T-helper 22 cell (primary cell): ENCODE results near the gene E2F1.
"Not testable (repeated sequence)": the region's sequence is repeated elsewhere in the genome, so short reads cannot be mapped to it uniquely, and the experiment has no call there.

Source experiments
- DNase-seq: peaks from one replicate; pipeline ENCODE4 v3.0.0-alpha.2; 2020; ENCODE audit warnings: low read depth

The E2F1 gene

DNA sequence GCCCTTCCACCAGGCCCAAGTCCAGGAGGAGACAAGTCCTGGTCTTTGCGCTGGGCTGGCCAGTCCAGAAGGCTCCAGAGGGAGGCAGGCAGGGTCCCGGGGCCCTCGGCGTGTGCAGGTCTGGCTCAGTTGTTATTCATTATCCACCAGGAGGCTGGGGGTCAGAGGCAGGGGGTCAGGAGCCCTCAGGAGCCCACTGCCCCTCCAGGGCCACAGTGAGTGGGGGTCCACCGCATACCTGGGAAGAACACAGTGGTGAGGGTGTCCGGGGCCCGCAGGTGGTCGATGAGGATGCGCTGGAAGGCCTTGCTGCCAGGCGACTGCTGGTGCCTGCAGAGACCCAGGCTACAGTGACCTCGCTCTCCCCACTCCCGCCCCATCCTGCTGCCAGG is 28.5 kb downstream of the E2F1 start:
- DNase-seq = no peak

DNA sequence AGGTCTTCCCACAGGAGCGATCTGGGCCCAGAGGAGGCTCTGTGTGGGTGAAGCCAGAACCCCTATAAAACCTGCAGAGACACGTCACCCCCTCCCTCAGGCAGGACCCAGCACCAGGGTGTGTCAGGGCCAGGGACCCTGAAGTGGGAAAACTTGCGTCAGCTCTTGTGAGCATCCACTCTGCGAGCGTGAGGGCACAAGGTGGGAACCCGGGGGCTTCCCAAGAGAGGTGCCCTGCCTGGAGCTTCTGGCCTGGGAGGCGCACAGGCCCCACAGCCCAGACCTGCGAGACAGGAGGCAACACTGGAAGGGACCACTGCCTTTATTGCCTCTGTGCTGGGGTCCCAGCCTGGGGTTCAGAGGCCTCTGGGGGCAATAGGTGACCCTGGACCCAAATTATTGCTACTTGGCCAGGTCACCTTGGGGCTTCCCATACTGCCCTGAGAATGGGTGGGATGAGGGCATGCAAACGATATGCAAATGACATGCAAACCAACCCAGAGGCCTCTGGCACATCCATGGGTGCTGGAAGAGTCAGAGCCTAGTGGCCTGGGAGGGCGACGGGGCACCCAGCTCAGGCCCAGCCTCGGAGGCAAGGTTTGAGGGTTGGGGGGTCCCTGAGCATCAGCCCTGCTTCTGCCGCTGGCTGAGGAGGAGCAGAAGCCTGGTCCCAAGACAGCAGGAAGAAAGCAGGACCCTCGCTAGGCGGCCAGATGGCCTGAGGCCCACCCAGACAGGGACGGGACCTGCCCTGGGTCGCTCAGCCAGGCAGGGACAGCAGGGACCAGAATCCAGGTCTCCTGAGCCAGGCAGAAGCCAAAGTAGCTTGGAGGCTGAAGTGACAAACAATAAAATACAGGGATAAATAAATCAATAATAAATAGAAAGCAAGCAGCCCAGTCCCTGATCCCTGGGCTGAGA is 29.1 kb downstream of the E2F1 start:
- no peak for DNase-seq

DNA sequence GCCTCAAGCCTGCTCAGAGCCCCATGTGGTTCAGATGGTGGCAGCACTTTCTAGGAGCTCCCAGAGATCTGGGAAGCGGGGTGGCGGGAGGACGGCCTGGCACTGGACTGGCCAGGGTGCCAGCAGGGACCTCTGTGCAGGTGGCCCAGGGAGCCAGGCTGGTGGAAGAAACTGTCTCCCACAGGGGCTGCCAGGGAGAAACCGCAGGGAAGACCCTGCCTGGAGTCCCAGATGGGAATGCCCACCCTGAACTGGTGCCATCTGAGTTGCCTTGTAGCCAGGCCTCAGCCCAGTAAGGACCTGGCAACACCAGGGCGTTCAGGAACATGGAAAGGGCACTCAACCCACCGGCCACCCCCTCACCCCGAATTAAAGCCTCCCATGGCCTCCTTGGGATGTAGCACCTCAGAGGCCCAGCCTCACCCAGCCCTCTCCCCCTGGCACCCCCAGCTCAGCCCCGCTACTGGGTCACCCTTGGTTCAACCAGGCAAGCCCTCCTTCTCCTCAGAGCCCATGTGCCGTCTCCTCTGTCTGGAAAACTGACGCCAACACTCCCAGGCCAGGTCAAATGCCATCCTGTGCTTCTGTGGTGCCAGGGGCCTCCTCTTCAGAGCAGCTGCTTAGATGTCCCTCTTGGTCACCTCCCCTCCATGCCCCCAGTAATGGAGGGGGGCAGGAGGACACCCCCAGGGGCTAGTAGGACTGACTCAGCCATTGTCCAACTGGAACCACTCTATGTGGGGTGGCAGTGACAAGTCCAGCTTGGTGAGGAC is 30.0 kb downstream of the E2F1 start:
- no peak for DNase-seq

DNA sequence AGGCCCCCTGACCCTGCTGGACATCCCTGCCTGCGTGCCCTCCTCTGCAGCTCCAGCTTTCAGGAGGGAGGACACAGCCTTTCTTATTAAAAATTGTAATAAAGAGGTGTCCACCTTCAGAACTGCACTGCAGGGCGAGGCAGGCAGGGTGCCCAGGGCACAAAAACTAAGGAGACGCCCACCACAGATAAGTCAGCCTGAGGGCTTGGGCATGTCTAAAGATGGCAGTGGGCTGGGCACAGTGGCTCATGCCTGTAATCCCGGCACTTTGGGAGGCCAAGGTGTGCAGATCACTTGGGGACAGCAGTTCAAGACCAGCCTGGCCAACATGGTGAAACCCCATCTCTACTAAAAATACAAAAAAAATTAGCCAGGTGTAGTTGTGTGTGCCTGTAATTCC is 31.0 kb downstream of the E2F1 start:
- DNase-seq = no peak

DNA sequence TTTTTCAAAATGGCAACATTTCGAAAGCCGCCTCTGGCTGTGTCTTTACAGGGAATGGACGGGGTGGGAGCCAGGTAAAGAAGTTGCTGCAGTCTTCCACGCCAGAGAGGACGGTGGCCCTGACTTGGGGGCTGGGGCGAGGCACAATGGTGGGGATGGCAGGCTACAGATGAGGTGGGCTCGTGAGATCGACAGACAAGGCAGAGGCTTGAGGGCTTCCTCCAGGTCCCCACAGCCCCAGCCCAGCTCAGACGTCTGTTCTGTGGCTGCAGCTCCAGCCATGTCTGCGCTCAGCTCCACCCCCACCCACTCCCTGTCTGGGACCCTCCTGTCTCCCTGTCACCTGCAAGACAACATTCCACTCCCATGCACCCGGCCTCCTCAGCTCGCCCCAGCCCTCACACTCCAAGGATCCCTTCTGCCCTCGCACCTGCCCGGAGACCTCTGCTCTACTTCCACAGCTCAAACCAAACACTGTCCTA is 31.5 kb downstream of the E2F1 start:
- DNase-seq = no peak

DNA sequence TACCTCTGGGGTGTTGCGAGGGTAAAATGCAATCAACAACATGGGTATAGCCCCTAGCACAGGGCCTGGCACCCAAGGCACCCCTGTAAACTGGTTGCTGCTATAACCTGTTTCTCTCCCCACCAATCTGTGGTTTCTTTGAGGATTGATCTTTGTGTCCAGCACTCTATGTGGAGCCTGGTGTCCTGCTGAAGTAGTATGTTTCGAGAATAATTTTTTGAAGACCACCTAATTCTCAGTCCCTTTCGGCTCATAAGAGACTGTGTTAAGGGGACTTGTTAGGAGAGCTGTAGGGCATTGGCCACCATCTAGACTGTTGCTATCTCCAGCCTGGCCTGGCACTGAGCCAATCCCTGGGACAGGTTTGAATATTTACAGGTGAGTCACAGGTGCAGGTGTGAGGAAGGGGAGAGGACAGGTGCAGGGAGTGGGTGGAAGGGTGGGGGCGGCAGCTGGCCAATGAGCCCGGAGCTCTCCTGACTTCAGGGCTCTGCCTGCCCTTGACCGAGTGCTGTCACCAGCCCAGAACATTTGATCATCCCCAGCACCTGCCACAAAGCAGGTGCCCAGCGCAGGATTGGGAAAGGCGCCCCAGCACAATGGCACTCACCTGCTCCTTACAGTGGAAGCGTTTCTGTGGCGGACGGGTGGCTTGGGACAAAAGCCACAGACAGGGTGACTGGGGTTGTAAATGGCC is 32.1 kb downstream of the E2F1 start:
- DNase-seq = no peak

DNA sequence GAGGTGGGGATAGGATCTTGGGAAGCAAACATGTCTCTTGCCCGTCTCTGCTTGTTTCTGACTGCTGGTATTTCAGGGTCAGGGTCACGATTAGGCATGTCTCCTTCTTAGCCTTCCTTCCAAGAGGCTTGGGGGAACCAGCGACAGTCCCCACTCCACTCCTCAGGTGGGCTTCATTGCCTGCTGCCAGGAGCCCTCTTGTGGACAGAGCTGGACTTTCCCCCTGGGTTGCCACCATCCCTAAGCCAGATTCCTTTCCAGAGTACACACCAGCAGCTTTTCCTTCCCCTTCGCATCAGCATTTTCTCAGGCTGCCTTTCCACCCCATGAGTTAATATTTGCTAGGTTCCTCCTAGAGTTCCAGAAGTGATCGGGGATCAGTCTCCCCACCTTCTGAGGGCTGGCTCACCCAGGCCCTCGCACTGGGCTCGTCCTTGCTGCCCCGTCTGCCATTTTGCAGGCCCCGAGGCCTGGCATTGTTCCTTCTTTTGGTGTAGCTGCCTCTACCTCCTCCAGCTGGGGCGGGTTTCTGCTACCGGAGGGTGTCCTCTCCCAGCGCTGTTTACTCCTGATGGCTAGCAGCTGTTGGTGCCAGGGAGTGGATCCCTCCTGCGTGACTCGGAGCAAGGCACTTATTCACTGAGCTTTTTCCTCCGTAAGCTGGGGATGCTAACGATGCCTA is 32.8 kb downstream of the E2F1 start:
- no peak for DNase-seq

DNA sequence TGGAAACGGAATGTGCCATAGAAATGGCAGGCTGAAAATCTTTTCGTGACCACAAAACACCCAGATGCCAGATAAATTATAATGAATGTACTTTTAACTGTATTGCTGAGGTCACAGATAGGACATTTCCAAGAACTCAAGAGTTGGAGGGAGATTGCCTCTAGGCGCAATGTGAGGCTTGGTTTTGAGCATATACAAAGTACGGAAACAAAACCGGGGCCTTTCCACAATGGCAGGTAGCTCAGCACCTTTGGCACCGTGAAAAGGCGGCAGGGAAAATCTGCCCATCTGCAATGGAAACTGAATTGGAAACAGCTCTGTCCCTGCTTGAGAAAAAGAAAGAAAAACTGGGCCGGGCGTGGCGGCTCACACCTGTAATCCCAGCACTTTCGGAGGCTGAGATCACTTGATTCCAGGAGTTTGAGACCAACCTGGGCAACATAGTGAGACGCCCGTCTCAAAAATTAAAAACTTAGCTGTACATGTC is 34.6 kb downstream of the E2F1 start:
- DNase-seq = no peak

DNA sequence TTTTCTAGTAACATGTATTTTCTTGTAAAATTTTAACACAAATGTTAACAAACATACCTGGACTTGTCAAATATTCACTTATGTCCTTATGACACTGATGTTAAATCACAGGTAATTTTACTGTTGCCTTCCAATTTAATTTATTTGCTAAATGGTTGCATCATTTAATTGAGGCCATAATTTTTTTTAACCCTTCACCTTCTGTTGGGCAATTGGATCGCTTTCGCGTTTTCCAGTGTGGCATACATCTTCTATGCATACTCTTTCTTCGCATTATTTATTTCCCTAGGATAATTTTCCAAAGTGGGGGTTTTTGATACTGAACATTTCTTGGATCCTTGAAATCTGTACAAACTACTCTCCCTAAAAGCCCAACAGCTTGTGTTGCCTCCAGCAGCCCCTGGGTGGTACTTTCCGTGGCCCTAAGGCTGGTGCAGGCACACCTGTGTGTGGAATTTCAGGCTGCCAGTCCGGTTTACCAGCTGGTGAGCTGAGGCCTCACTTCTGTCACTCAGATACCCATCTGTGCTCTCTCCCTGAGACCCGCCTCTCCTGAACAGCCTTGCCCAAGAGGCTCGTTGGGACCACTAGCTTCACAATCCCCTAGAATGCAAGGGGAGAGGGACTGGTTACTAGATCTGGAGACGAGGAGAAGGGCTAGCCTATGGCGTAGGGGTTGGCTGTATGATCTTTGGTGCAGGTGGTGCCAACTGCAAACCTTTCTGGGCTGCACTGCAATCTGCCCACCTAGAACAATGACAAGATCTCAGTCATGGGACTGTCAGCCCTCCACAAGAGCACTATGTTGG is 35.2 kb downstream of the E2F1 start:
- no peak for DNase-seq

DNA sequence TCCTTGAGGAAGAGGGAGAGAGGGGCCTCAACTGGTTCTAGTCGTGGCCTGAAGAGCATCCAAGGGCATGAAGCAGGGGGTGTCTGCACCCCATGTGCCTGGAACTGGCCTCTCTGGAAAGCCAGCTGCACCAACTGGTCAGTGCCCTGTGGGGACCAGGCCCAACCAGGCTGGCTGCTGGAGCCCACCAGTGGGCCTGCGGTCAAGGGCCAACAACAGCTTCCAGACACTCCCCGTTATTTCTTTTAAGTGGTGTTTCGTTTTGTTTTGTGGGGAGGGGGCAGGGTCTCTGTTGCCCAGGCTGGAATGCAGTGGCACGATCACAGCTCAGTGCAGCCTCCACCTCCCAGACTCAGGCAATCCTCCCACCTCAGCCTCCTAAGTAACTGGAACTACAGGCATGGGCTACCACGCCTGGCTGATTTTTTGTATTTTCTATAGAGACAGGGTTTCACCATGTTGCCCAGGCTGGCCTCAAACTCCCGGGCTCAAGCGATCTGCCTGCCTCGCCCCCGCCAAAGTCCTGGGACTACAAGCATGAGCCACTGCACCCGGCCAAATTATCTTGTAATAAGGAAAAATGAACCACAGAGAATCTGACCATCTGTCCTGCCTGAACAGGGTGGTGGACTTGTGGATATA is 36.0 kb downstream of the E2F1 start:
- no peak for DNase-seq

DNA sequence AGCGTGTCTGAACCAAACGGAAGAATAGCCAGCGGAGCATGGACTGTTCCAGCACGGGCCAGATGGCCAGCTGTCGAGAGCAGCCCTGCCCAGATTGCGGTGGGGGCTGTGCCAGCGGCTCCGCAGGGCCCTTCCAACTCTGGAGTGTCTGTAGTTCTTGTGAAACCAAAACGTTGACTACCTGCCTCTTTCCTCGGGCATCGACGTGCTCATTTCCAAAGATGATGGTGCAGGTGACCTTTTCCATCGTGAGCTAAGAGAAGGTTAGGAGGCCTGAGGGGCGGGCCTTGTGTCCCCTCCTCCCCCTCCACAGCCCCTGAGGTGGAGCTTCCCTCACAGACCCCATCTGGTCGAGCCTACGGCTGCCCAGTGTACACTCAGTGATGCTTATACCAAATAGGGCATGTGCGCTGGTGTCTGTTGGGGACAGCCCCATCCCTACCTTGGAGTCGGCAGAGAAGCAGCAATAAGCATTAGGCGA is 36.9 kb downstream of the E2F1 start:
- DNase-seq = no peak

DNA sequence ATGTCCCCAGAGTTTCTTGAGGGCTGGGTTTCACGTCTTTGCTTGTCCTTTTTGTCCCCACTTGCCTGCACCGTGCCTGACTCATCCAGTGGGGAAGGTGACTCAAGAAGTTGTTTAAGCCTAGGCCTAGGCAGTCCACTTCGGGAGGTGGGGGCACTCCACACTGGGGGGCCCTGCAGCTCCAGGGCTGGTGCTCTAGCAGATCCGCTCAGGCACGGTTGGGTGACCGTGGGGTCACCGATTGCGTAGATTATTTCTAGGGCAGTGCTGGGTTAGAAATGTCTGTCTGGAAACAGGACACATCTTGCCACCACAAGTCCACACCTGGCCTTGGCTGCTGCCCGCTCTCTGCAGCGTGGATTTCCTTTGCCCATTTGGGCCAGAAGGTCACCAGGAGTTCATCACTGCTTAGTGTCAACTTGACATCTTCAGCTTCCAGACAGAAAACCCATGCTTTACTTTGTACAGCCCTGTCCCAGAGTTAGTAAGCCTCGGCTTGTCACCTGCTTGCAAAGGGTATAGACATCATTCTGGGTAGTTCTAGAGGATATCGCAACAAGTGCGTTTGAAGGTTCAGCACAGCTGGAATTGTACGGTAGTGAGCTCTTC is 37.7 kb downstream of the E2F1 start:
- no peak for DNase-seq

DNA sequence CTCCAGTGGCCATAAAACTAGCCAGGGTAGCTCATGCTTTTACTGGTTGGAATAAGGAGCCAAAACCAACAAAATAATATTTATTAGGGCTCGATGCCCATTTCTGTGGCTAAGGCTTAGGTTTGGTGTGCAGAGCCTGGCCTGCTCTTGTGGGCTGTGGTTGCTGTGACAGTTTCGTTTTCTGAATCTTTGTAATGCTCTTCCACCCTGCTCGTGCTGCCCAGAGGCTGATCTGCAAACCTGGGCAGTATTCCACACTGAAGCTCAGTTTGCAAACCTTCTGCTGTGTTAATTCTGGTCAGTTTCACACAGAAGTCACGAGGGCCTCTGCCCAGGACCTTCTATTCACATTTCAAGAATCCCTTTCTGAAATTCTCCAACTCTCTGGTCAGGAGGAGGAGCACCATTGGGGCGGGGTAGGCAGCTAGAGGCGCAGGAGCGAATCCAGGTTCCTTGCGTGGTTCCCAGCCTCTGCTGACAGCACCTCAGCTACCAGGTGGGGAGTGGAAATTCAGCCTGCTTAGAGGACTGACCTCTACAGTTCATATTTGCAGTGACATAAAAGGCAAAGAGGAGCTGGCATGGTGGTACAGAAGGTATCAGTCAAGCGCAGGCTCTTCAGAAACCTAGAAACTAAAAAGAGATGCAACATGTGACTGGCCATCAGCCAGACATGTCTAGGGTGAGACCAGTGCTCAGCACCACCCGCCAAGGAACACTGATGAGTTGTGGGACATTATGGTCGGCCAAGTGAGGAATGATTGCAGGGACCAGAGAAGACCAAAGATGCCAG is 38.4 kb downstream of the E2F1 start:
- no peak for DNase-seq

DNA sequence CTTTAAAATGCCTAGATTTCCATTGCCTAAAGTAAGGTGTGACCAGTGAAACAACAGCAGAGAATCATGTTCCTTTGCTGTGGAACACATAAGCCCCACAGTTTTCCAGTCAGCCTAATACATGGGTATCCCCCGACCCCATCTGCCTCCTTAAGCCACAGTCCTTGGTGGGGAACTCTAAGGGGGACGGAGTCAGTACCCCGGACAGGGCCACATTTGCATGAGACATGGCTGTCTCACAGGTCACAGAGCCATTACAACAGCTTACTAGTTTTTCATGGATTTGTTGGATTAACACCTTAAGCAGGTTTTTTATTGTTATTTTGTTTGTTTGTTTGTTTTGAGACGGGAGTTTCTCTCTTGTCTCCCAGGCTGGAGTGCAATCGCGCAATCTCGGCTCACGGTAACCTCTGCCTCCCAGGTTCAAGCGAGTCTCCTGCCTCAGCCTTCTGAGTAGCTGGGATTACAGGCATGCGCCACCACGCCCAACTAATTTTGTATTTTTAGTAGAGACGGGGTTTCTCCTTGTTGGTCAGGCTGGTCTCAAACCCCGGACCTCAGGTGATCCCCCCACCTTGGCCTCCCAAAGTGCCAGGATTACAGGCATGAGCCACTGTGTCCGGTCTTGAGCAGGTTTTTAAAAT is 39.1 kb downstream of the E2F1 start:
- not testable (repeated sequence) for DNase-seq

DNA sequence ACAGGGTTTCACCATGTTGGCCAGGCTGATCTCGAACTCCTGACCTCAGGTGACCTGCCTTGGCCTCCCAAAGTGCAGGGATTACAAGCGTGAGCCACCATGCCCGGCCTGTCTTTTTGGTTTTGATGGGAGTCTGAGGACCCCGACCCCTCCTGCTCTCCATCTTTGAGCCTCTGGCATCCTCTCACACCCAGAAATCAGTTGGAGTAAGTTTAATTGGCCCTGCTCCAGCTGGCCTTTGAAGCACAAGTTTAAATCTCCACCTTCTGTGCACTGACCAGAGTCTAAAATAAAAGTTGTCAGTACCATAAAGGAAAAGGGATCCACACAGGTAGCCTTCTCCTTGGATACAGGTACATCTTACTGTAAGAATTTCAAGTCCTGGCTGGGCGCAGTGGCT is 40.0 kb downstream of the E2F1 start:
- DNase-seq = no peak

DNA sequence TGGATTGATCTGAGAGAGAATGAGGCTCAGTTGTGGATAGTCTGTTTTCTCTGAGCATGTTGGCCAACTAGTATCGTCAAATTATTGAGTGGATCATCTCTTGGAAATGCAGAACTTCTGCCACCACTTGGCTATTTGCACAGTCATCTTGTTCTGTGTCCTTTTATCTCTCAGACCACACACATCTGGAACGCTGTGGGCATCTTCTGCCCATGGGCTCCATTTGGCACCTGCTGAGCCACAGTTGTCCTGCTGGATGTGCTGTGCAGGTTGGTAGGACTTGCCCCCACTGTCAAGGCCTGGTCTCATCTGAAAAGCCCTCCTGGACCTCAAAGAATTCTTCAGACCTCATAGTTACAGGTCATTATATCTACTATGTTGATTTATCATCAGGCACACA is 40.8 kb downstream of the E2F1 start:
- DNase-seq = no peak

DNA sequence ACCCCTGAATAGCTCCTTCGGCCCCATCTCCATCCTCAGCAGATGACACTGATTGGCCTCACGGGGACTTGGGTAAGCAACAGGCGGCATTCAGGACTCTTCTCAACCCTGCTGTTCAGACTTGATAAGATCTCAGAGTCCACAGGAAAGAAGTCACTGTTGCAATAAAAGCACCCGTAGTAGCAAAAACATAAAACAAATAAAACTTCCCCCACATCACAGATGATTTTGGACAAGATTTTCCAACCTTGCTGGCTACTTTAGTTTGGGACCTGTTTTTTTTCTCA is 41.2 kb downstream of the E2F1 start:
- no peak for DNase-seq

DNA sequence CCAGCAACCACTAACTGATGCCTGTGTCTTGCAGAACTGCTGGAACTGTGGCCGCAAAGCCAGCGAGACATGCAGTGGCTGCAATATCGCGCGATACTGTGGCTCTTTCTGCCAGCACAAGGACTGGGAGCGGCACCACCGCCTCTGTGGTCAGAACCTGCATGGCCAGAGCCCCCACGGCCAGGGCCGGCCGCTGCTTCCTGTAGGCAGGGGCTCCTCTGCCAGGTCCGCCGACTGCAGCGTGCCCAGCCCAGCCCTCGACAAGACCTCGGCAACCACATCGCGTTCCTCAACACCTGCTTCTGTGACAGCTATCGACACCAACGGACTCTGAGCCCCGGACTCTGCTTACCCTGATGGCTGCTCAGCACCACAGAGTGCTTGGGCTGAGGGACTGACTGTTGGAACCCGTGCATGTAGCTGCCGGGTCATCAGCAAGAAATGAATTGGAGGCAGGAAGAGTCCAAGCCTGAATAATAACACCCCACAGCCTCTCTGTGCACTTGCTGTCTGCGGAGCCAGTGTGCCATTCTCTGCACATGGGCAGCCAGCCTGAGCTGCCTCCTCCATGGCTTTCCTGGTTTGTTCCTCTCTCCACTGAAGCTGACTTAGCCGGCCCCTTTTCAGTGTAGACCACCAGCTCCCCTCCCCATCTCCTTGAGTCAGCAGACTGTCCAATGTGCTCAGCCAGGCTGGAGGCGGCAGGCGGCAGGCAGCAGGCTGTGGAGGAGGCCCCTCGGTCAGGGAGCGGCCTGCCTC is 41.7 kb downstream of the E2F1 start:
- DNase-seq = no peak
